ENCODE results near the gene C4BPA.

- TF ChIP-seq CTCF (IDR thresholded peaks at IDR 0.05; ENCODE audit: low read depth, low read length) (no peak), EZH2phosphoT487 (IDR thresholded peaks at IDR 0.05; ENCODE audit: low read depth) (no peak)
Observed at GRCh38 chr1:207067185-207067584, 36.8 kb upstream of the C4BPA start.
